BLaER1 treated with 17β-estradiol and CSF1 and Interleukin-3, amounts not matched to agents 10 nM and 100 nM (cell line): Measurements from ENCODE around the gene GAREM1.
"Not testable (repeated sequence)": the region's sequence is repeated elsewhere in the genome, so short reads cannot be mapped to it uniquely, and the experiment has no call there.

Experiments used
- H3K27ac ChIP-seq, 11 experiments: shearing (Covaris generic); formaldehyde crosslinking; 2 replicates each; pipeline ENCODE4 v1.8.1; 2022
- H3K27me3 ChIP-seq, 11 experiments: shearing (Covaris generic); formaldehyde crosslinking; 2 replicates each; pipeline ENCODE4 v1.8.1; 2022
- H3K36me3 ChIP-seq, 11 experiments: shearing (Covaris generic); formaldehyde crosslinking; 2 replicates each; pipeline ENCODE4 v1.8.1; 2022
- H3K4me1 ChIP-seq, 10 experiments: shearing (Covaris generic); formaldehyde crosslinking; 2 replicates each; pipeline ENCODE4 v1.8.1; 2022
- H3K4me2 ChIP-seq, 11 experiments: shearing (Covaris generic); formaldehyde crosslinking; 2 replicates each; pipeline ENCODE4 v1.8.1; 2022
- H3K4me3 ChIP-seq, 10 experiments: shearing (Covaris generic); formaldehyde crosslinking; 2 replicates each; pipeline ENCODE4 v1.8.1; 2022
- H3K9ac ChIP-seq, 11 experiments: shearing (Covaris generic); formaldehyde crosslinking; 2 replicates each; pipeline ENCODE4 v1.8.1; 2022
- H3K9me3 ChIP-seq, 11 experiments: shearing (Covaris generic); formaldehyde crosslinking; replicated peaks in 1 of 11; 2 replicates each; pipeline ENCODE4 v1.8.1; 2022
- H4K20me1 ChIP-seq, 11 experiments: shearing (Covaris generic); formaldehyde crosslinking; 2 replicates each; pipeline ENCODE4 v1.8.1; 2022
- Cebpa-rat ChIP-seq, 11 experiments: shearing (Covaris generic); IDR thresholded peaks; 2 replicates each; pipeline ENCODE4 v1.8.1; 2022

GAREM1 gene

DNA sequence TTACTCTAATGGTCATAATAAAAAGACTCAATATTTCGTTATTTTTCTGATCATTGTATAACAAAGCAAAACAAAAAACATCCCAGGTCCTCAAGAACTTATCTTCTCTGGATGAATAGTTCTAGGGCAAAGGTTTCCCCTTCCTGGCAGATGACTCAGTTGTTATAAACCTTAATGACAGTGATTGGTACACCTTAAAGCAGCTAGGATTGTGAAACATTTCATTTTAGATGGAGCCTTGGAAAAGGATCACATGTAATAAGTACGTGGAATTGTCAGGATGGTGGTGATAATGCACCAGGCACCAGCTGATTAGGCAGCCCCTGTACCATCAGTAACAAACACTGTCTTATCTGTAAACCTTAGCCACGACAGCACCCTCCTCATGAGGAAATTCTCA is 233.6 kb downstream of the GAREM1 start:
- Histone ChIP-seq H3K4me2 (no peak overlapping the region), H4K20me1 (no peaks in the 10 kb centered on the region), H3K27me3 (no peaks in the 10 kb centered on the region), H3K27ac (no peak overlapping the region), H3K36me3 (no peaks in the 10 kb centered on the region), H3K4me3 (no peak overlapping the region), H3K4me1 (no peaks in the 10 kb centered on the region), H3K9ac (no peak overlapping the region), H3K9me3 (peaks cover 0 to 8% (median 0%) of the 10 kb centered on the region in 11 experiments; a peak in 1 of 22 replicates)
- no peak for TF ChIP-seq Cebpa-rat (IDR thresholded peaks at IDR 0.05)

DNA sequence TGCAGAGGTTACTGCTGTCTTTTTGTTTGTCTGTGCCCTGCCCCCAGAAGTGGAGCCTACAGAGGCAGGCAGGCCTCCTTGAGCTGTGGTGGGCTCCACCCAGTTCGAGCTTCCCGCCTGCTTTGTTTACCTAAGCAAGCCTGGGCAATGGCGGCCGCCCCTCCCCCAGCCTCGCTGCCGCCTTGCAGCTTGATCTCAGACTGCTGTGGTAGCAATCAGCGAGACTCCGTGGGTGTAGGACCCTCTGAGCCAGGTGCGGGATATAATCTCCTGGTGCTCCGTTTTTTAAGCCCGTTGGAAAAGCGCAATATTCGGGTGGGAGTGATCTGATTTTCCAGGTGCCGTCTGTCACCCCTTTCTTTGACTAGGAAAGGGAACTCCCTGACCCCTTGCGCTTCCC is 237.3 kb downstream of the GAREM1 start:
- H3K9me3 ChIP-seq, H3K4me1 ChIP-seq, H3K27me3 ChIP-seq, H3K27ac ChIP-seq, H3K36me3 ChIP-seq, H4K20me1 ChIP-seq, H3K4me2 ChIP-seq, H3K4me3 ChIP-seq, H3K9ac ChIP-seq: not testable (repeated sequence)

DNA sequence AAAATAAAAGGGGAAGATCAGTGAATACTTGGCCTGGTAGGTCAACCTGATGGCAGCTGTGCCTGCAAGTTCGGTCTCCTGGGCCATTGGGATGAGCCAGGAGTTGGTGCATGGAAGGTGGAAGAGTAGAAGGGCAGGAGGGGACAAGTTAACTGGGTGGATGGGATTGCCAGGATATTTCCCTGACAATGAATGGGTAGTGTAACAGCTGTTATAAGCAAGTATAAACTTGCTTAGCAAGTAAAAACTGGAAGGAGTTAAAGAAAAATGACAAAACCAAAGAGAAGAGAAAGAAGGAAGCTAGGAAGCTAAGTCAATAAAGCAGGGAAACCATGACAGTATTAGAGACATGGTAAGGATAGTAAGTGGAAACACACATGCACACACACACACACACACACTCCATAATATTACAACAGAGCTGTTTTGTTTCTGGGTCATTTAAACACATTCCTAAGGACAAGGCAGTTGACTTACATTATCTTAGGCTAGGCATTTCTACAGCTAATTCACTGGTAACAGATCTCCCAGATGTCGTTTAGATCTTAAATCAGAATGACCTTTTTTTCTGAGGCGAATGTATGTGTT is 251.2 kb downstream of the GAREM1 start:
- no peak for TF ChIP-seq Cebpa-rat (IDR thresholded peaks at IDR 0.05)
- Histone ChIP-seq H3K4me1 (no peaks in the 10 kb centered on the region), H3K36me3 (no peaks in the 10 kb centered on the region), H3K4me3 (no peak overlapping the region), H3K27me3 (no peaks in the 10 kb centered on the region), H3K4me2 (no peak overlapping the region), H3K27ac (no peak overlapping the region), H3K9me3 (no peaks in the 10 kb centered on the region), H4K20me1 (no peaks in the 10 kb centered on the region), H3K9ac (no peak overlapping the region)

DNA sequence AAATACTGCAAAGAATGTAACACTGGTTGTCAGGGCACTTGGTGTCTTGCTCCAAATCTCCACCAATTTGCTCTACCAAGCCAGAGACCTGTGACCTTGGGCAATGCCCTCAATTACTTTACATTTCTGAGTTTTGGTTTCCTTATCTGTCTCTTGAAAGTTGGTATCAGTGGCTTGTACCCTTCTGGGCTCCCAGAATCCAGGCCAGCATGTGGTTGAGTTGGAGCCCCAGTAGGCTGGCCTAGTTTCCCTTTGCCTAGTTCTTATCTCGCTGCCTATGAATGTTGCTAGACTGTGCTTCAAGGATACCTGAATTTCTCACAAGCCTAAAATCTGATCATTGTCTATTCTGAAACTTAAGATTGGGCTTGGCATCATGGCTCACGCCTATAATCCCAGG is 254.3 kb downstream of the GAREM1 start:
- H3K4me2 ChIP-seq = no peak overlapping the region
- H3K9me3 ChIP-seq = no peaks in the 10 kb centered on the region
- no peaks in the 10 kb centered on the region for H3K36me3 ChIP-seq
- no peak for TF ChIP-seq Cebpa-rat (IDR thresholded peaks at IDR 0.05)
- H3K27ac ChIP-seq = no peak overlapping the region
- no peak overlapping the region for H3K4me3 ChIP-seq
- H3K27me3 ChIP-seq = no peaks in the 10 kb centered on the region
- no peaks in the 10 kb centered on the region for H4K20me1 ChIP-seq
- H3K9ac ChIP-seq = no peak overlapping the region
- no peaks in the 10 kb centered on the region for H3K4me1 ChIP-seq

DNA sequence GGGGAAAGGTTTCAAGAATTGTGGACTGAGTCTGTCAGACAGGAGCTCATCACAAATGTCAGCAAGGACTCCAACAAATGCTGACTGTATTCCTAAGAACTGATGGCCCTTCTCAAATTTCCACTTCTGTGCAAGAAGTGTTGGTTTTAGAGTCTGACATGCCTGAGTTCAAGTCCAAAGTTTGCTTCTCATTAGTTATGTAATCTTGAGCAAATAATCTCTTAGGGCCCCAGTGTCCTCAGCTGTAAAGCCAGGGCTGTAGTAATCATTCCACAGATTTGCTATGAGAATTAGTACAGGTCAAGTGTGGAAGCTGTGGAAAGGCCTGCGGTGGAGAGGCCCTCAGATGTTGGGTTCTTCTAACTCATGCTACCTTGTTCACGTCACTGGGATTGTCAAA is 257.0 kb downstream of the GAREM1 start:
- Histone ChIP-seq H3K4me2 (no peak overlapping the region), H3K9me3 (no peaks in the 10 kb centered on the region), H3K36me3 (no peaks in the 10 kb centered on the region), H4K20me1 (no peaks in the 10 kb centered on the region), H3K9ac (no peak overlapping the region), H3K27me3 (no peaks in the 10 kb centered on the region), H3K4me3 (no peak overlapping the region), H3K27ac (no peak overlapping the region), H3K4me1 (no peaks in the 10 kb centered on the region)
- TF ChIP-seq Cebpa-rat (IDR thresholded peaks at IDR 0.05) = no peak
